ENCODE results near the gene PTTG2.

PTTG2 gene

DNA sequence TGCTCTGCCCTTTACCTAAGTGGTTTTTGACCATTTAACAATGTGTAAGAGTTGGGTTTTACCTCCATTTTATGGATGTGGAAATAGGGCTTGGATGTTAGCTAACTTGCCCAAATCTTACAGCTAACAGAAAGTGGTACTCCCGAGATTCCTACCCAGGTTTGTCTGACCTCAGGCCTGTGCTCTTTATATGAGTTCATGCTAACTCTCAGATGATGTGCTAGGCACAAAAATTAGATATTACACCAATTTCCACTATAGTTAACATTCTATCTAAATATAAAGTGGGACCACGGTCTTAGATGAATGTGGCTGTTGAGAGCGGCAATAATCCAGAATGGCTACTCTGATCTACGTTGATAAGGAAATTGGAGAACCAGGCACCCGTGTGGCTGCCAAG lies at the start of gene PTTG2:
Gene PTTG2, plus strand, starts transcription at position 301 of the 400 bp plus-strand sequence. Its CDS starts 37 bp downstream, at position 338.
- H3K36me3 ChIP-seq (ENCODE audit: control insufficient read depth, low read length), result no peaks in the 10 kb centered on the region
- no peaks in the 10 kb centered on the region for H3K79me2 ChIP-seq (ENCODE audit: control insufficient read depth, low read length)
- no peak within 1 kb of the TSS for H3K4me3 ChIP-seq (ENCODE audit: low read length)
- no peaks in the 10 kb centered on the region for H3K27me3 ChIP-seq (ENCODE audit: control insufficient read depth, low read length)
- no peaks in the 10 kb centered on the region for H3K9me2 ChIP-seq (replicated peaks; ENCODE audit: control insufficient read depth, low read length)
- H3F3A ChIP-seq (ENCODE audit: control insufficient read depth, insufficient read depth), result no peaks in the 10 kb centered on the region
- no peak for TF ChIP-seq EZH2phosphoT487 (IDR thresholded peaks at IDR 0.05; ENCODE audit: borderline replicate concordance, low read length)
- TF ChIP-seq, protein P1, sequence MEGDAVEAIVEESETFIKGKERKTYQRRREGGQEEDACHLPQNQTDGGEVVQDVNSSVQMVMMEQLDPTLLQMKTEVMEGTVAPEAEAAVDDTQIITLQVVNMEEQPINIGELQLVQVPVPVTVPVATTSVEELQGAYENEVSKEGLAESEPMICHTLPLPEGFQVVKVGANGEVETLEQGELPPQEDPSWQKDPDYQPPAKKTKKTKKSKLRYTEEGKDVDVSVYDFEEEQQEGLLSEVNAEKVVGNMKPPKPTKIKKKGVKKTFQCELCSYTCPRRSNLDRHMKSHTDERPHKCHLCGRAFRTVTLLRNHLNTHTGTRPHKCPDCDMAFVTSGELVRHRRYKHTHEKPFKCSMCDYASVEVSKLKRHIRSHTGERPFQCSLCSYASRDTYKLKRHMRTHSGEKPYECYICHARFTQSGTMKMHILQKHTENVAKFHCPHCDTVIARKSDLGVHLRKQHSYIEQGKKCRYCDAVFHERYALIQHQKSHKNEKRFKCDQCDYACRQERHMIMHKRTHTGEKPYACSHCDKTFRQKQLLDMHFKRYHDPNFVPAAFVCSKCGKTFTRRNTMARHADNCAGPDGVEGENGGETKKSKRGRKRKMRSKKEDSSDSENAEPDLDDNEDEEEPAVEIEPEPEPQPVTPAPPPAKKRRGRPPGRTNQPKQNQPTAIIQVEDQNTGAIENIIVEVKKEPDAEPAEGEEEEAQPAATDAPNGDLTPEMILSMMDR (IDR thresholded peaks at IDR 0.05; ENCODE audit: low read depth, low read length, poor library complexity, severe bottlenecking), result no peak
- no peaks in the 10 kb centered on the region for H4K20me1 ChIP-seq (ENCODE audit: control insufficient read depth, insufficient read depth, low read depth, low read length)
- H3K27ac ChIP-seq (ENCODE audit: low read depth, low read length), result no peak within 1 kb of the TSS
- no peak within 1 kb of the TSS for H3K4me2 ChIP-seq (ENCODE audit: low read length)
- H3K4me1 ChIP-seq (ENCODE audit: control insufficient read depth, low read length), result peaks cover 14% of the 10 kb centered on the region
- H3K9me3 ChIP-seq (ENCODE audit: control insufficient read depth, insufficient read depth, low read length), result no peaks in the 10 kb centered on the region

DNA sequence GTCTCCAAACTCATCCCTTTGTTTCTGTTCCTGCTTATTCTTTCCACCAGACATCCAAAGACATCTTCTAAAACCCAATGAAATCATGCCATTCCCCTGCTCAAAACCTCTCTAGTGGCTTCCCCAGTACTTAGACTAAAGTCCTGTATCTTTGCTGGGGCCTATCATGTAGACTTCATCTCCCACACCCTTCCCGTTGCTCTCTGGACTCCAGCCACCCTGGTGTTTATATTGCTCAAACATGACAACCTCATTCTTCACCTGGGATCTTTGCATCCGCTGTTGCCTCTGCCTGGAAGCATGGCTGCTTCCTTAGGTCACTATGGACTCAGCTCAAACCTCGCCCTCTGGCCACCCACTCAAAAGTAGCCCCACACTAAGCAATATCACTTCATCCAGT lies 45.7 kb upstream of the PTTG2 start:
- no peak overlapping the region for H3K4me3 ChIP-seq (ENCODE audit: low read length)
- H3K4me1 ChIP-seq (ENCODE audit: control insufficient read depth, low read length), result no peaks in the 10 kb centered on the region
- H3K9me2 ChIP-seq (replicated peaks; ENCODE audit: control insufficient read depth, low read length), result no peaks in the 10 kb centered on the region
- H4K20me1 ChIP-seq (ENCODE audit: control insufficient read depth, insufficient read depth, low read depth, low read length), result no peaks in the 10 kb centered on the region
- no peaks in the 10 kb centered on the region for H3F3A ChIP-seq (ENCODE audit: control insufficient read depth, insufficient read depth)
- TF ChIP-seq EZH2phosphoT487 (IDR thresholded peaks at IDR 0.05; ENCODE audit: borderline replicate concordance, low read length), result no peak
- TF ChIP-seq, protein P1 (IDR thresholded peaks at IDR 0.05; ENCODE audit: low read depth, low read length, poor library complexity, severe bottlenecking), result no peak
- H3K27ac ChIP-seq (ENCODE audit: low read depth, low read length), result no peak overlapping the region
- no peaks in the 10 kb centered on the region for H3K9me3 ChIP-seq (ENCODE audit: control insufficient read depth, insufficient read depth, low read length)
- no peaks in the 10 kb centered on the region for H3K27me3 ChIP-seq (ENCODE audit: control insufficient read depth, low read length)
- no peaks in the 10 kb centered on the region for H3K36me3 ChIP-seq (ENCODE audit: control insufficient read depth, low read length)
- no peaks in the 10 kb centered on the region for H3K79me2 ChIP-seq (ENCODE audit: control insufficient read depth, low read length)
- no peak overlapping the region for H3K4me2 ChIP-seq (ENCODE audit: low read length)

DNA sequence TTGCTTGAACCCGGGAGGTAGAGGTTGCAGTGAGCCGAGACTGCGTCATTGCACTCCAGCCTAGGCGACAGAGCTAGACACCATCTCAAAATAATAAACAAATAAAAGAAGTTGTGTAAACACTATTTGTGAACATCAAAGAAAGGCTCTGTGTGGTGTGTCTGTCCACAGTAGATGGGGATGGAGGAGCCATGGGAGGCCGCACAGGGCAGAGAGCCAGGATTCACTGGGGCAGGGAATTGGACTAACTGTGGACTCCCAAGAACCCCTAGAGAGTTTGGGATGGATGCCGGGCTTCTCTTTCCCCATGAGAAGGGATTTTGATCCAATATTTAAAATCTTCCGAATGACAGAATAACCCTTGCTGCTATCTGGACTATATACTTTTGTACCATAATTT lies 42.8 kb upstream of the PTTG2 start:
- no peaks in the 10 kb centered on the region for H3K79me2 ChIP-seq (ENCODE audit: control insufficient read depth, low read length)
- no peaks in the 10 kb centered on the region for H3K9me3 ChIP-seq (ENCODE audit: control insufficient read depth, insufficient read depth, low read length)
- H3K36me3 ChIP-seq (ENCODE audit: control insufficient read depth, low read length), result no peaks in the 10 kb centered on the region
- H3K27ac ChIP-seq (ENCODE audit: low read depth, low read length), result no peak overlapping the region
- no peaks in the 10 kb centered on the region for H3K9me2 ChIP-seq (replicated peaks; ENCODE audit: control insufficient read depth, low read length)
- H3F3A ChIP-seq (ENCODE audit: control insufficient read depth, insufficient read depth), result no peaks in the 10 kb centered on the region
- H3K4me1 ChIP-seq (ENCODE audit: control insufficient read depth, low read length), result no peaks in the 10 kb centered on the region
- no peaks in the 10 kb centered on the region for H3K27me3 ChIP-seq (ENCODE audit: control insufficient read depth, low read length)
- no peak overlapping the region for H3K4me3 ChIP-seq (ENCODE audit: low read length)
- no peak for TF ChIP-seq EZH2phosphoT487 (IDR thresholded peaks at IDR 0.05; ENCODE audit: borderline replicate concordance, low read length)
- H4K20me1 ChIP-seq (ENCODE audit: control insufficient read depth, insufficient read depth, low read depth, low read length), result no peaks in the 10 kb centered on the region
- H3K4me2 ChIP-seq (ENCODE audit: low read length), result no peak overlapping the region

DNA sequence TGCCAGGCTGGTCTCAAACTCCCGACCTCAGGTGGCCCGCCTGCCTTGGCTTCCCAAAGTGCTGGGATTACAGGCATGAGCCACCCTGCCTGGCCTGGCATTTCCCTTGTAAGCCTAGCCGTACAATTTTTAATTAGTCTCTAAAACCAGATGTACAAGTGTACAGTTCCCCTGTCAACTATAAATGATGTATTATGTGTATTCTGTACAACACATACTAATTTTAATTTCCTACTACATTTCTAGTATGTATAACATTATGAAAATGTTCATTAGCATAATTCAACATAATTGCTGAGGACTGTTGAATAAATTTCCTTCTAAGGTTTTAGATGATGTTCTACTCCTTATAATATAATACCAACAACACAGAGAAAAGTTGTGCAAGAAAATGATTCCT lies 41.5 kb upstream of the PTTG2 start:
- no peaks in the 10 kb centered on the region for H3K36me3 ChIP-seq (ENCODE audit: control insufficient read depth, low read length)
- no peaks in the 10 kb centered on the region for H3K9me3 ChIP-seq (ENCODE audit: control insufficient read depth, insufficient read depth, low read length)
- no peak for TF ChIP-seq EZH2phosphoT487 (IDR thresholded peaks at IDR 0.05; ENCODE audit: borderline replicate concordance, low read length)
- TF ChIP-seq, protein P1 (IDR thresholded peaks at IDR 0.05; ENCODE audit: low read depth, low read length, poor library complexity, severe bottlenecking), result no peak
- H3F3A ChIP-seq (ENCODE audit: control insufficient read depth, insufficient read depth), result no peaks in the 10 kb centered on the region
- no peak overlapping the region for H3K4me2 ChIP-seq (ENCODE audit: low read length)
- no peaks in the 10 kb centered on the region for H3K9me2 ChIP-seq (replicated peaks; ENCODE audit: control insufficient read depth, low read length)
- H3K79me2 ChIP-seq (ENCODE audit: control insufficient read depth, low read length), result no peaks in the 10 kb centered on the region
- no peak overlapping the region for H3K27ac ChIP-seq (ENCODE audit: low read depth, low read length)
- no peaks in the 10 kb centered on the region for H3K27me3 ChIP-seq (ENCODE audit: control insufficient read depth, low read length)
- no peaks in the 10 kb centered on the region for H3K4me1 ChIP-seq (ENCODE audit: control insufficient read depth, low read length)
- H4K20me1 ChIP-seq (ENCODE audit: control insufficient read depth, insufficient read depth, low read depth, low read length), result no peaks in the 10 kb centered on the region
- no peak overlapping the region for H3K4me3 ChIP-seq (ENCODE audit: low read length)

Data from DOHH2 (cell line).